NB4 (cell line): ENCODE measurements around the gene CIDEC.

Experiments
- CTCF ChIP-seq: IDR thresholded peaks from one replicate; pipeline ENCODE4 v1.5.1; 2012; ENCODE audit warnings: low read depth, low read length
- MAX ChIP-seq: IDR thresholded peaks from 2 replicates; pipeline ENCODE4 v1.6.1; 2011; ENCODE audit warnings: low read depth, low read length
- POLR2A ChIP-seq: IDR thresholded peaks from 2 replicates; pipeline ENCODE4 v1.6.1; 2011; ENCODE audit warnings: mild to moderate bottlenecking; ENCODE audit not compliant: insufficient read length; ENCODE audit errors: extremely low read depth

DNA sequence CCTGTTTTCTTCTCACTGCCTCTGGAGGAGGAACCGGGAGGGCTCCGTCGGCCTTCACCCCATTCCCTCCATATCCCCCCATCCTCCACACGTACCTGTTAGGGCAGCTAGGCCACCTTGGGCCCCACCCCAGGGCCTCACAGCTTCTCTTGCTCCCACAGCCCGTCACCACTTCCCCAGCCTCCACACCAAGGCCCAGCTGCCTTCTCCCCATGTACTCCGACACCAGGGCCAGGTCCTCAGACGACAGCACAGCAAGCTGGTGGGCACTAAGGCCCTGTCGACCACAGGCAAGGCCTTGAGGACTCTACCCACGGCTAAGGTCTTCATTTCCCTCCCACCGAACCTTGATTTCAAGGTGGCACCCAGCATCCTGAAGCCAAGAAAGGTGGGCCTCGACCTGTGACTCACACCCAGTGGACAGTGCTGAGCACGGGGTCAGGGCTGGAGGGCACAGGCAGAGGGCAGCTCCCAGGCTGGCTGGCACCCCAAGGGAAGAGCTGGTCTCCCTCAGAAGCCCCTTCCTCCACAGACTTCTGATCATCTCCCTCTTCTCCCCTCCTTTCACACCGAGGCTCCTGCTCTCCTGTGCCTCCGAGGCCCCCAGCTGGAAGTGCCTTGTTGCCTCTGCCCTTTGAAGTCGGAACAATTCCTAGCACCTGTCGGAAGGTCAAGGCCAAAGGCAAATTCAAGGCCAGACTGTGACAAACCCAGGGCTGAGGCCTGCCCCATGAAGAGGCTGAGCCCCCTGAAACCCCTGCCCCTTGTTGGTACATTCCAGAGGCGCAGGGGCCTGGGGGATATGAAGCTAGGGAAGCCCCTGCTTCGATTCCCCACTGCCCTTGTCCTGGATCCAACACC lies 45.3 kb downstream of the CIDEC start:
- TF ChIP-seq MAX (no peak), CTCF (no peak), POLR2A (no peak)
